ENCODE results near the gene SLAMF7.

SLAMF7 gene

DNA sequence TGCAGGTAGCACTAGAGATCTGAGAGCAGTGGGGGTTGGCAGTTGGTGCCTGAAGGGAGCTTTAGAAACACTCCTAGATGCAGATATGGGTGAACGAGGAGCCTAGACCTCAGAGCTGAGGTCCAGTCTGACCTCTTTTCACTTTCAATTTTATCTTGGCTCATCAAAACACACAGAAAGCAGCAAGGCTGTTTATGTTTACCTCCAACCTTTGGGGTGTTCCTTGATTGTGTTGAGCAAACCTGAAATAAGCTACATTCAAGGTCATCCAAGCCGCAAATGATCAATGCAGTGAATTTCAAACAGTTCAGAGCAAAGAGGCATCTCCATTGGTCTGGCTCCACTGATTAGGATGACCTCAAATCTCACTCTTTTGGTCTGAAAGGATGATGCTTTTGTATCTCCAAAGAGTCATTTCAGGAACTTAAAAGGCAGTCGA, 58.2 kb downstream of the SLAMF7 start:
- Histone ChIP-seq H3K4me3 (ENCODE audit: low read length) (no peak overlapping the region), H2AFZ (ENCODE audit: low read depth, low read length) (no peak overlapping the region), H3K9me3 (ENCODE audit: low read length) (no peaks in the 10 kb centered on the region), H3K36me3 (ENCODE audit: insufficient read depth, low read length) (no peaks in the 10 kb centered on the region), H3K4me1 (ENCODE audit: insufficient read depth, low read length) (no peaks in the 10 kb centered on the region), H3K27me3 (ENCODE audit: insufficient read depth, low read length) (peaks cover 2% of the 10 kb centered on the region)

GRCh38 chr1:160797861-160798273, 58.8 kb downstream of the SLAMF7 start:
- no peak overlapping the region for H3K4me3 ChIP-seq (ENCODE audit: low read length)
- no peaks in the 10 kb centered on the region for H3K4me1 ChIP-seq (ENCODE audit: insufficient read depth, low read length)
- H2AFZ ChIP-seq (ENCODE audit: low read depth, low read length), result no peak overlapping the region
- H3K36me3 ChIP-seq (ENCODE audit: insufficient read depth, low read length), result no peaks in the 10 kb centered on the region
- H3K27me3 ChIP-seq (ENCODE audit: insufficient read depth, low read length), result peaks cover 2% of the 10 kb centered on the region
- H3K9me3 ChIP-seq (ENCODE audit: low read length), result no peaks in the 10 kb centered on the region

DNA sequence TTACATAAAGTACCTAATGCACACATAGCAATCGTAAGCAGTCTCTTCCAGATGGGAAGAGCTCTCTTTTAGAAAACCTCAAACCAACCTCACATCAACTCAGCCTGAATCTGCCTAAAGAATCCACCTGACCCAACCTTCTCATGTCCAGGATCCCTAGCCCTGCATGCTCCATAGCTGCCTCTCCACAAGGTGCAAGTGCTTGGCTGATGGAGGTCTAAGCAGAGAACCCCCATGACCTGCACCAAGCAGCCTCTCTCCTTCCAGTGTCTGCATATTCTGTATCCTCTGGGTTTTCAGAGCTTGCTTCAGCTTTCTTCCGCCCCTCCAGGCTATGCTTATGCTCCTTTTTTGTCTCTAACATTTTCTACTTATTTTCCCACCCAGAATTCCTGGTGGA, 59.4 kb downstream of the SLAMF7 start:
- Histone ChIP-seq H3K4me3 (ENCODE audit: low read length) (no peak overlapping the region), H3K36me3 (ENCODE audit: insufficient read depth, low read length) (no peaks in the 10 kb centered on the region), H3K27me3 (ENCODE audit: insufficient read depth, low read length) (peaks cover 2% of the 10 kb centered on the region), H2AFZ (ENCODE audit: low read depth, low read length) (no peak overlapping the region), H3K9me3 (ENCODE audit: low read length) (no peaks in the 10 kb centered on the region), H3K4me1 (ENCODE audit: insufficient read depth, low read length) (no peaks in the 10 kb centered on the region)

- Histone ChIP-seq H3K27me3 (ENCODE audit: insufficient read depth, low read length) (peaks cover 2% of the 10 kb centered on the region), H3K36me3 (ENCODE audit: insufficient read depth, low read length) (no peaks in the 10 kb centered on the region), H3K9me3 (ENCODE audit: low read length) (no peaks in the 10 kb centered on the region), H3K4me3 (ENCODE audit: low read length) (no peak overlapping the region), H3K4me1 (ENCODE audit: insufficient read depth, low read length) (no peaks in the 10 kb centered on the region), H2AFZ (ENCODE audit: low read depth, low read length) (no peak overlapping the region)
These were observed 60.6 kb downstream of the SLAMF7 start for GRCh38 chr1:160799641-160800040.

- Histone ChIP-seq H3K4me1 (ENCODE audit: insufficient read depth, low read length) (no peaks in the 10 kb centered on the region), H2AFZ (ENCODE audit: low read depth, low read length) (no peak overlapping the region), H3K36me3 (ENCODE audit: insufficient read depth, low read length) (no peaks in the 10 kb centered on the region), H3K27me3 (ENCODE audit: insufficient read depth, low read length) (peaks cover 2% of the 10 kb centered on the region), H3K4me3 (ENCODE audit: low read length) (no peak overlapping the region), H3K9me3 (ENCODE audit: low read length) (no peaks in the 10 kb centered on the region)
These were observed 61.1 kb downstream of the SLAMF7 start for GRCh38 chr1:160800142-160800541.

GRCh38 chr1:160800645-160801408, 61.8 kb downstream of the SLAMF7 start:
- Histone ChIP-seq H3K4me3 (ENCODE audit: low read length) (no peak overlapping the region), H3K4me1 (ENCODE audit: insufficient read depth, low read length) (no peaks in the 10 kb centered on the region), H3K27me3 (ENCODE audit: insufficient read depth, low read length) (peaks cover 2% of the 10 kb centered on the region), H2AFZ (ENCODE audit: low read depth, low read length) (no peak overlapping the region), H3K9me3 (ENCODE audit: low read length) (no peaks in the 10 kb centered on the region), H3K36me3 (ENCODE audit: insufficient read depth, low read length) (no peaks in the 10 kb centered on the region)

DNA sequence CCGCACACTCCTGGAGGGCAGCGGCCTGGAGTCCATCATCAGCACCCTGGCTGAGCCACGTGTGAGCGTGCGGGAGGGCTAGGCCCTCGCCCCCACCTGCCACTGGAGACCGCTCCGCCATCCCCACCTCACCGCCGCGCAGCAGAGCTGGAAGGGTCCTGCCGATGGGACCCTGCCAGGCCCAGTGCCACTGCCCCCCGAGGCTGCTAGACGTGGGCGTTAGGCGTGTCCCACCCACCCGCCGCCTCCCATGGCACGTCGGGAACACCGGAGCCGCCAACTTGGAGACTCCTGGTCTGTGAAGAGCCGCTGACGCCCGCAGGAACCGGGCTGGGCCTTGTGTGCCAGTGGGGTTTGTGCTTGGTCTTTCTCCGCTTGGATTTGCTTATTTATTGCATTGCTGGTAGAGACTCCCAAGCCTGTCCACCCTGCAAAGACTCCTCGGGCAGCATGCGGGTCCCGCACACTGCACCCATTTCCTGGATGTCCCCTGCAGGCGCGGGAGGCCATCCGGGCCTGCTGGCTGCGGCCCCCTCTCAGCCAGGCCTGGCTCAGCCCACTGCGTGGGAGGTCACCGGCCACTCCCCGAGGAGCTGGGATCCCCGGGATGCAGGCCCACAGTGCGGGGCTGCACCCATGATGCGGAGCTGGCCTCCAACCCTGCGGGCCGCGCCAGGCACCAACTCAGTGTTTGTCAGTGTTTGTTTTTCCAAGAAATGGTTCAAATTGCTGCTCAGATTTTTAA, 63.0 kb downstream of the SLAMF7 start:
- Histone ChIP-seq H3K36me3 (ENCODE audit: insufficient read depth, low read length) (no peaks in the 10 kb centered on the region), H3K9me3 (ENCODE audit: low read length) (no peaks in the 10 kb centered on the region), H3K27me3 (ENCODE audit: insufficient read depth, low read length) (peaks cover 2% of the 10 kb centered on the region), H3K4me1 (ENCODE audit: insufficient read depth, low read length) (no peaks in the 10 kb centered on the region), H3K4me3 (ENCODE audit: low read length) (no peak overlapping the region), H2AFZ (ENCODE audit: low read depth, low read length) (no peak overlapping the region)
